Measurements from ENCODE around the gene HSPG2. TPM values are rescaled to one million over a fixed set of nuclear protein-coding genes. Genes with fewer than 3 reads are reported as not detected.

The HSPG2 gene
- total and polyA plus RNA-seq, 2 of the 8 experiments (the other 6 are each of a cell fraction or from before 2014, with no cell fraction given): 17.8 to 111 TPM

DNA sequence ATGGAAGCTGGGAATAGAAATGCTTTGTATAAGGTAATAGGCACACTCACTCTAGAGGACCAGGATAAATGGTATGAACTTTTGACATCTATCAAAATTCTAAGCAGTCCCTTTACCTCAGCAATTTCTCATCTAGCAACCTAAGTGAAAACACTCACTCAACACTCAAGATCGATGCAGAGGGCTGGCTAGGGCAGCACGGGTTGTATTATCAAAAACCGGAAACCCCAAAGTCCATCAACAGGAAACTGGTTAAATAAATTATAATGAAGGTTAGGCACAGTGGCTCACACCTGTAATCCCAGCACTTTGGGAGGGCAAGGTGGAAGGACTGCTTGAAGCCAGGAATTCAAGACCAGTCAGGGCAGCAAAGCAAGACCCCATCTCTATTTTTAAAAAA is 163.5 kb downstream of the HSPG2 start:
- Histone ChIP-seq H4K8ac (ENCODE audit: extremely low read depth, insufficient read depth, low read length) (no peak overlapping the region), H3K23me2 (ENCODE audit: low read depth, low read length) (no peaks in the 10 kb centered on the region), H2BK15ac (ENCODE audit: low read length) (no peak overlapping the region), H3K56ac (replicated peaks; ENCODE audit: insufficient read length, low read depth, low read length) (no peak overlapping the region), H4K5ac (ENCODE audit: insufficient read length, low read depth, low read length) (no peak overlapping the region), H3K4me3 (ENCODE audit: extremely low read depth in 1 of 4, insufficient read depth in 2 of 4, low read depth in 3 of 4, low read length in 4 of 4) (no peak overlapping the region), H3K27ac (ENCODE audit: low read depth, low read length) (no peak overlapping the region), H4K91ac (replicated peaks; ENCODE audit: insufficient read length, low read length) (no peak overlapping the region), H3K23ac (ENCODE audit: insufficient read length) (no peak overlapping the region), H3K4me1 (replicated peaks in 1 of 4; ENCODE audit: control insufficient read depth in 3 of 4, insufficient read depth in 4 of 4, low read length in 3 of 4) (no peaks in the 10 kb centered on the region), H2BK20ac (ENCODE audit: low read length) (no peak overlapping the region), H3K36me3 (ENCODE audit: control insufficient read depth in 2 of 4, insufficient read depth in 4 of 4, low read length in 3 of 4) (no peaks in the 10 kb centered on the region), H3K9me3 (ENCODE audit: insufficient read depth in 2 of 2, low read depth in 1 of 2, low read length in 1 of 2) (0 out of 4 replicates have a peak, but pooled peaks cover 0 to 2% of the 10 kb centered on the region in 2 experiments), H3K4ac (replicated peaks; ENCODE audit: insufficient read length, low read depth, low read length) (no peak overlapping the region), H3K79me2 (ENCODE audit: control insufficient read depth in 1 of 2, insufficient read depth in 2 of 2, low read length in 2 of 2) (peaks cover 41 to 96% of the 10 kb centered on the region in 2 experiments), H3K14ac (ENCODE audit: insufficient read length) (no peak overlapping the region), H2BK12ac (ENCODE audit: low read depth, low read length) (no peak overlapping the region), H2BK120ac (replicated peaks; ENCODE audit: low read depth, low read length) (no peak overlapping the region), H4K20me1 (replicated peaks in 1 of 2; ENCODE audit: control insufficient read depth in 1 of 2, insufficient read depth in 2 of 2, low read length in 2 of 2) (peaks cover 3 to 9% of the 10 kb centered on the region in 2 experiments), H3K4me2 (ENCODE audit: insufficient read depth in 1 of 2, low read depth in 2 of 2, low read length in 2 of 2) (no peak overlapping the region), H3K27me3 (replicated peaks in 1 of 4; ENCODE audit: control insufficient read depth in 3 of 4, extremely low read depth in 1 of 4, insufficient read depth in 3 of 4, low read length in 3 of 4) (no peaks in the 10 kb centered on the region), H2AK5ac (ENCODE audit: low read depth, low read length) (no peak overlapping the region), H3K79me1 (ENCODE audit: low read depth, low read length) (peaks cover 4% of the 10 kb centered on the region; the same call in 1 of the 2 replicates), H2BK5ac (ENCODE audit: low read depth, low read length) (no peak overlapping the region), H3K18ac (ENCODE audit: extremely low read depth, low read length) (no peak overlapping the region), H3K9ac (replicated peaks in 1 of 4; ENCODE audit: extremely low read depth in 1 of 4, low read depth in 3 of 4, low read length in 3 of 4) (no peak overlapping the region), H2AFZ (ENCODE audit: low read length) (no peak overlapping the region)
- no peak for TF ChIP-seq POLR2AphosphoS5 (IDR thresholded peaks at IDR 0.05; ENCODE audit: low read depth, low read length)
- 94% methylated on average over 3 of the region's 3 CpGs; no CpG with 5 or more reads in 1 of the 2 experiments for WGBS, 2 experiments (ENCODE audit: extremely low coverage in 1 of 2, insufficient coverage in 1 of 2, insufficient read length in 1 of 2, insufficient replicate concordance in 2 of 2, low coverage in 1 of 2, low lambda C conversion rate in 2 of 2, missing lambda C conversion rate in 1 of 2)
- no peak for FAIRE-seq
- CTCF ChIA-PET (ENCODE audit: partially characterized antibody): interaction anchor here (0.7 to 1.3 kb wide), 2 partner anchors 8 to 138 kb away, joined by 3 to 5 read pairs; no protein-coding TSS in a partner anchor
- no peak for DNase-seq (ENCODE audit: low read depth in 1 of 2, low spot score in 2 of 2)
- POLR2A ChIA-PET (ENCODE audit: partially characterized antibody): interaction anchor here (0.6 to 1.7 kb wide), 3 partner anchors 9 to 26 kb away, joined by 3 to 6 read pairs (median 3); partner anchors contain the start of gene USP48

Other genes starting within 250 kb of the HSPG2 start
- gene USP48, start 154.2 kb downstream of the HSPG2 start, total RNA-seq (2021; fragmentation: NEBNext Ultra II Directional; extraction: Animal tissue kit (Norgen Biotek cat#: 25700)): 81.5 and 83.5 TPM in 2 replicates
- 10.1 and 12.8 TPM in 2 replicates for gene USP48, start 154.2 kb downstream of the HSPG2 start, polyA plus RNA-seq (2011; rRNA removed)
- 0.74 and 0.94 TPM in 2 replicates for gene LDLRAD2, start 125.0 kb downstream of the HSPG2 start, total RNA-seq (2021; fragmentation: NEBNext Ultra II Directional; extraction: Animal tissue kit (Norgen Biotek cat#: 25700))
- gene LDLRAD2, start 125.0 kb downstream of the HSPG2 start, polyA plus RNA-seq (2011; rRNA removed): 0.48 and 1.0 TPM in 2 replicates
- gene CELA3B, start 39.7 kb upstream of the HSPG2 start, total RNA-seq (2021; fragmentation: NEBNext Ultra II Directional; extraction: Animal tissue kit (Norgen Biotek cat#: 25700)): not detected in 2 replicates
- gene CELA3B, start 39.7 kb upstream of the HSPG2 start, polyA plus RNA-seq (2011; rRNA removed): not detected in 2 replicates
- gene CELA3A, start 64.3 kb upstream of the HSPG2 start, total RNA-seq (2021; fragmentation: NEBNext Ultra II Directional; extraction: Animal tissue kit (Norgen Biotek cat#: 25700)): not detected in 2 replicates
- 0.09 TPM in 1 of 2 replicates, not detected in the other for gene CELA3A, start 64.3 kb upstream of the HSPG2 start, polyA plus RNA-seq (2011; rRNA removed)
- gene CDC42, start 115.4 kb upstream of the HSPG2 start, total RNA-seq (2021; fragmentation: NEBNext Ultra II Directional; extraction: Animal tissue kit (Norgen Biotek cat#: 25700)): 179 and 182 TPM in 2 replicates
- 57.1 and 110 TPM in 2 replicates for gene CDC42, start 115.4 kb upstream of the HSPG2 start, polyA plus RNA-seq (2011; rRNA removed)
- 1.3 and 1.4 TPM in 2 replicates for gene WNT4, start 205.8 kb upstream of the HSPG2 start, total RNA-seq (2021; fragmentation: NEBNext Ultra II Directional; extraction: Animal tissue kit (Norgen Biotek cat#: 25700))
- gene WNT4, start 205.8 kb upstream of the HSPG2 start, polyA plus RNA-seq (2011; rRNA removed): 4.0 and 6.6 TPM in 2 replicates